Activated gamma-delta T cell (primary cell): ENCODE measurements around the gene DENND2A.
"Not testable (repeated sequence)": the region's sequence is repeated elsewhere in the genome, so short reads cannot be mapped to it uniquely, and the experiment has no call there.

Experiments
- DNase-seq: peaks from one replicate; lab custom pipeline; 2025; lab: John Stamatoyannopoulos, UW
- total RNA-seq, 2 donors: gene quantifications; one replicate each; lab custom pipeline; 2026; lab: John Stamatoyannopoulos, UW

Gene DENND2A, protein sequence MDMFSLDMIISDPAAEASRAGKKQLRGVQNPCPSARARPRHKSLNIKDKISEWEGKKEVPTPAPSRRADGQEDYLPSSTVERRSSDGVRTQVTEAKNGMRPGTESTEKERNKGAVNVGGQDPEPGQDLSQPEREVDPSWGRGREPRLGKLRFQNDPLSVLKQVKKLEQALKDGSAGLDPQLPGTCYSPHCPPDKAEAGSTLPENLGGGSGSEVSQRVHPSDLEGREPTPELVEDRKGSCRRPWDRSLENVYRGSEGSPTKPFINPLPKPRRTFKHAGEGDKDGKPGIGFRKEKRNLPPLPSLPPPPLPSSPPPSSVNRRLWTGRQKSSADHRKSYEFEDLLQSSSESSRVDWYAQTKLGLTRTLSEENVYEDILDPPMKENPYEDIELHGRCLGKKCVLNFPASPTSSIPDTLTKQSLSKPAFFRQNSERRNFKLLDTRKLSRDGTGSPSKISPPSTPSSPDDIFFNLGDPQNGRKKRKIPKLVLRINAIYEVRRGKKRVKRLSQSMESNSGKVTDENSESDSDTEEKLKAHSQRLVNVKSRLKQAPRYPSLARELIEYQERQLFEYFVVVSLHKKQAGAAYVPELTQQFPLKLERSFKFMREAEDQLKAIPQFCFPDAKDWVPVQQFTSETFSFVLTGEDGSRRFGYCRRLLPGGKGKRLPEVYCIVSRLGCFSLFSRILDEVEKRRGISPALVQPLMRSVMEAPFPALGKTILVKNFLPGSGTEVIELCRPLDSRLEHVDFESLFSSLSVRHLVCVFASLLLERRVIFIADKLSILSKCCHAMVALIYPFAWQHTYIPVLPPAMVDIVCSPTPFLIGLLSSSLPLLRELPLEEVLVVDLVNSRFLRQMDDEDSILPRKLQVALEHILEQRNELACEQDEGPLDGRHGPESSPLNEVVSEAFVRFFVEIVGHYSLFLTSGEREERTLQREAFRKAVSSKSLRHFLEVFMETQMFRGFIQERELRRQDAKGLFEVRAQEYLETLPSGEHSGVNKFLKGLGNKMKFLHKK
- 0 to 0.17 reads per million in 2 donors for total RNA-seq

DNA sequence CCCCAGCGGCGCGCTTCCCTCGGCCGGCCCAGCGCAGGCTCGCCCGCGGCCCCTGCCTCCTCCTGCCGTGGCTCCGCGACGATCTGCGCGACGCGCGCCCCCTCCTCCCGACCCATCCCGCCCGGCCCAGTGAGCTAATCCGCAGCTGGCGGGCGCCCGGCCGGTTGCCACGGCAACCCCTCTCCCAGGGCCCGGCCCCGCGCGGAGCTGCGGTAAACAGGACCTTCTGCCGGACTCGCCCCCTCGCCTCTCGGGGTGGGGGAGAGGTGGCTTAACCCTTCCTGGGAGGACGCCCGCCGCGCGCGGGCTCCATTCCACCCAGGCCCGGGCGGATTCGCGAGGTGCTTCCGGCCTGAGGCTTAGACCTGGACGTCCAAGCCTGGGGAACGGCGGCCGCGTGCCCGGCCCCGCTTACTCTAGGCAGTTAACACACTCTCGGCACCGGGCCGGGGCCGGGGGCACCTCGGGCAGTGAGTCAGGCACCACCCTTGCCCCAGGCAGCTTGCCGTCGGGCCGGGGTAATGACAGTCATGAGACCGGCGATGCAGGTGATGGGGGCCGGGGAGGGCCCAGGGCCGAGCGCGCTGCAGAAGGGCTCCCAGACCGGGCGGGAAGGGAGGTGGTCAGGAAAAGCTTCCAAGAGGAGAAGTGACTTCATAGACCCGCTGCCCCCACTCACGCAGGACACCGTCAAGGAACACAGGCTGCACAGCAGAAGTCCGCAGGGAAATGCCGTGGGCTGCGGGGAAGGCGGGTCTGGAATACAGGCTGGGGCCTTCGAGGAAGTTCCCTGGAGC lies at the start of gene DENND2A:
Gene DENND2A, minus strand, starts transcription at position 87 of the 797 bp plus-strand sequence. CDS start 38,416 bp downstream, outside the sequence.
- DNase-seq = no peak

DNA sequence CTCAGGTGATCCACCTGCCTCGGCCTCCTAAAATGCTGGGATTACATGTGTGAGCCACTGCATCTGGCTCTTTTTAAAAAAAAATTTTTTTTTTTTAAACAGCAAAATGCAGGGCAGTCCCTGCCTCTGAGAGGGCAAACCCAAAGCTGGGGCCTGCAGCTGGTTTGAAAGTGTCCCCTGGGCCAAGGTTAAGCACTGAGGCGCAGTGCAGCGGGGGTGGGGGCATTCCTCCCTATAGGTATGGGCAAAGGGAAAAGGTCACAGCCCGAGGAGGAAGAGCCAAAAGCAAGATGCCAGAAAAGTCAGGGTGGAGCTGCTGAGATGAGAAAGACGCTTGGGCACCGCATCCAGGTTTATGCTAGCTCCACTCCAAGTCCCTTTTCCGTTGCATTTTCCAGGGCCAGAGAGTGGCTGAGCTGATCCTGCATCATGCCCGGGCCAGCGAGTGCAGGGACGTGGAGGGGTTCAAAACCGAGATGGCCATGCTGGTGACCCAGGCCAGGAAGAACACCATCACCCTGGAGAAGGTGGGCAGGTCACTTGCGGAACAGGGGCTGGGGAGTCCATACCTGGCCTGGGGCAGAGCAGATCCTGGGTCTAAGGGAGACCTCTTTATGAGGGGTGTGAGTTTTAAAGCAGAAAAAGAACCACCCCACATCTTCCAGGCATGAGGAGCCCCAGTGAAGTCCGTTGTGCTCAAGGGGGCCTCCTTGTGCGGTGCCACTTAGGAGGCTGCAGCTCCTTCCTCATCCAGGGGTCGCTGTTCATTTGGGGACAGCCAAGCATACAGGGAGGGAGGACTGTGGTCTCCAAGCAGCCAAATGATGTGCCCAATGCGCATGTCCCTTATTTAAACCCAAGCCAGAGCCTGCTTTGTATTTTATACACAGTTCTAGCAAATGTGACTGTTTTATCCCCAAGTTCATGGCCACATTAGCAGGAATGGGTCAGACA lies 48.9 kb upstream of the DENND2A start:
- DNase-seq = no peak

DNA sequence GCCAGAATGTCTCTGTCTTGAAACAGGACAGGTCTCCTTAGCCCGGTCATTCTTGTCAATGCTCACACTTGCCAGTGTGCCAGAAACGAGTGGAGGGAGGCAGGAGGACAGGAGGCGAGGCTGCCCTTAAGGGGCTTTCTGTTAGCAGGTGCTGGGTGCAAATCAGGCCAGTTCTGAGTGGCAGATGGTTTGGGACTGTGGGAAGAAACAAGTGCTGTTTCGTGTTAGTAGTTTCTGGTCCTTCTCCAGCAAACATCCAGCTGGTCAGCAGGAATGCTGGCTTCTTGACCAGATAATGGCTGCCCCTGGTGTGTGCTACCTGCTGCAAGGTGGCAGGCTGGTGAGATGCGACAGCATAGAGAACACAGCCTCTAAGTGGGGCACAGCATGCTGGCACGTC lies 47.7 kb upstream of the DENND2A start:
- no peak for DNase-seq

DNA sequence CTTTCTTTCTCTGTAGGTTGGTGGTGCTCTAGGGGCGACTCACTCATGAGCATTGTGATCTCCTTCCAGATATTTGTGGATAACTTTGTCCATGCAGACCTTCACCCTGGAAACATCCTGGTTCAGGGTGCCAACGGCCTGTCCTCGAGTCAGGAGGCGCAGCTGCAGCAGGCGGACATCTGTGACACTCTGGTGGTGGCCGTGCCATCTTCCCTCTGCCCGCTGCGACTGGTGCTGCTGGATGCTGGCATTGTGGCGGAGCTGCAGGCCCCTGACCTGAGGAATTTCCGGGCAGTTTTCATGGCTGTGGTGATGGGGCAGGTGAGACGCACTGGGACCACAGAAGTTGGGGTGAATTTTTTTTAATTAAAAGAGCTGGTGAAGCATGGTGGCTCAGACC lies 46.3 kb upstream of the DENND2A start:
- no peak for DNase-seq

DNA sequence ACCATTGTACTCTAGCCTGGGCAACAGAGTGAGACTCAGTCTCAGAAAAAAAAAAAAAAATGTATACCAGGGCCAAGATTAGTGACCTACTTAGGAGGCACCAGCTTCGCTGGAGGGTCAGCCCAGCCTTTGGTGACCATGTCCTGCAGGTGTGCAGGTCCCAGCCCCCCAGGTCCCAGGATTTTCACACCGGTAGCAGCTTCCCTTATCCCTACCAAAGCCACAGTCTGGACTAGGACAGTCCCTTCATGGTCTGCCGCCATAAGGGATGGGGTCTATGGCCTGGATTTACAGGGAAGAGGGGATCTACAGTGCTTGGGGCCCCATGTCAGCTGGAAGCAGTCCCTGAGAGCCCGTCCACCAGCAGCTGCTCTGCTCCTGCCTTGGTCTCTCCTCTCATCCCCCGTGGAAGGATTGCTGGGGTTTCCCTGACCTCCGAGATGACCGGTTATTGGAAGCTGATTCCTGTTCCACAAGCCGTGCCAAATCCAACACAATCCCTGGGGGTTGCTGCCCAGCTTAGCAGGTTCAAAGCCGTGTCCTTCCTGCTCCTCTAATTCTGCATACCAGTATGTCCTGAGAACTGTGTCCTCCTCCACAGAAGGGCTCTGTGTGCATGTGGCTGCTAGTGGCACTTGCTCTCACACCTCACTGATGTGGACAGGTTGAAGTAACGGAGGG lies 44.9 kb upstream of the DENND2A start:
- no peak for DNase-seq

DNA sequence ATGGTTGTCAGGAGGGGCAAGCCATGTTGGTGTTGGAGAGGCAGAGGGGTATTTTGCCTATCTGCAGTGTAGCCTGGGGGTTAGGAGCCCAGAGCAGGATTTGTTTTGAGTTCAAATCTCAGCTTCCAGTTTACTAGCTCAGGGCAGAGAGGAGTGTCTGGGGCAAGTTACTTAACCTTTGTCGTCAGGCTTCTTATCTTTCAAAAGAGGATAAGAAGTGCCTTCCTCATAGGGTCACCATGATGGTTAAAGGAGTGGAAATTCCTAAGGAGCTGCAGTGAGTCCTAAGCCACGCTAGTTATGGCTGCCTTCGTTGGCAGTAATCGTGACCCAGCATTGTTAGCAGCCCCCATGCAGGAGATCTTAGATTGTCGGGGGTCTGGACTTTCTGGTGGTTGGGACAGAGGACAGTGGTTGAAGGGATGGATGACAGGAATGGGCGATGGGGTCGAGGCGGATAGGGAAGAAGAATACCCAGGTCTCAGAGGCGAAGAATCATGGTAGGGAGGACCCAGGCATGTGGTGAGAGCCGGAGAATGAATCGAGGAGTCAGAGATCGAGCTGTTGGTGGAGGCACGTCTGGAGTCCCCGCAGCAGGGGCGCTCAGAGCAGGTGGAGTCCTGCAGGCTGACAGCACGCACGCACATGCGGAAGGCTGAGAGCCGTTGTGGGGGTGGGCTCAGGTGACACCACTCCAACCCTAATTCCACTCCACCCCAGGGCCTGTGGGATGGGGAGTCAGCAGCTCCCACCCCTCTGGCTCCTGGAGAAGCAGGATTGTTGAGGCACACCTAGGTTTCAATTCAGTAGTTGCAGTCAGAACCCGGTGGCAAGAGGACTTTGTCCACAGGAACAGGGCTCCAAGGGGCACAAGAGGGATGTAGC lies 43.7 kb upstream of the DENND2A start:
- no peak for DNase-seq

DNA sequence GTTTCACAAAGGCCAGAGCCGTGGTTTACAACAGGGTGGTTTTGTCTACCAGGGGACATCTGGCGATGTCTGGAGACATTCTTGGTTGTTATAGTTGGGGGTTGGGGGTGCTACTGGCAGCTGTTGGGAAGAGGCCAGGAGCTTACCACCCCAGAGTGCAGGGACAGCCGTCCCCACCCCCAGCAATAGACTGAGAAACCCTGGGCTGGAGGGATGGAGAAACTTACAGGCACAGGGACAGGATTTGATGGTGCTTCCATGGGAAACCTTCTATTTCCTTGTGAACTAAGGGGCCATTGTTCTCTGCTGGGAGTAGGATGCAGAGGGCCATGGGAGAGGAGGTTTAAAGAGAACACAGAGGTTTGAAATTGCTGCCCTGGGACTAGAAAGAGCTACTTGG lies 43.0 kb upstream of the DENND2A start:
- DNase-seq = no peak

DNA sequence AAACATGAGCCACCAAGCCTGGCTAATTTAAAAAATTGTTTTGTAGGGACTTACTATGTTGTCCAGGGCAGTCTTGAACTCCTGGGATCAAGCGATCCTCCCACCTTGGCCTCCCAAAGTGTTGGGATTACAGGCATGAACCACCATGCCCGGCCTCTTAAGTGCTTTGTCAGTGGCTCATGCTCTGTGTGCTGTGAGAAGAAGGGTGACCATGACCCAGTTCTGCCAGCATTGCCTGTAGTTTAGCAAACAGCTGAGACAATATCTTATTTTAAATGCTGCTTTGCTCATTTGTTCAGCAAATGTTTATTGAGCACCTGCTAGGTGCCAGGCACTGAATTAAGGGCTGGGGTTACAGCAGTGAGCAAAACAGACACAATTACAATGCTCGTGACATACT lies 41.2 kb upstream of the DENND2A start:
- no peak for DNase-seq

DNA sequence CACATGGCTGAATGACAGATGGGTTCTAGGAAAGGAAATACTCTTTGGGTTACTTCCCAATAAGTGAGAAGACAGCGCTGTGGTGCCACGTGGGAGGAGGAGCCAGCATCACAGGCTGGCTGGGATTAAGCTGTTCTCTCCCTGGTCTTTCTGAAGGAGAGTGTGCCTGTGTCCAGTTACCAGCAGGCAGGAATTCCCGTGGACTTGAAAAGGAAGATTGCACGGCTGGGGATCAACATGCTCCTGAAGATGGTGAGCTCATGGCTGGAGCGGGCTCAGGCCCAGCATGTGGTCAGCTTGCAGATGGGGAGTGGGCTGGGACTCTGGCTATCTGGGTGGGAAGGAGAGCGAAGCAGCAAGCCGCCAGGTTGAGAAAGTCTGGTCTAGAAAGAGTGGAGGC lies 40.3 kb upstream of the DENND2A start:
- DNase-seq = no peak

DNA sequence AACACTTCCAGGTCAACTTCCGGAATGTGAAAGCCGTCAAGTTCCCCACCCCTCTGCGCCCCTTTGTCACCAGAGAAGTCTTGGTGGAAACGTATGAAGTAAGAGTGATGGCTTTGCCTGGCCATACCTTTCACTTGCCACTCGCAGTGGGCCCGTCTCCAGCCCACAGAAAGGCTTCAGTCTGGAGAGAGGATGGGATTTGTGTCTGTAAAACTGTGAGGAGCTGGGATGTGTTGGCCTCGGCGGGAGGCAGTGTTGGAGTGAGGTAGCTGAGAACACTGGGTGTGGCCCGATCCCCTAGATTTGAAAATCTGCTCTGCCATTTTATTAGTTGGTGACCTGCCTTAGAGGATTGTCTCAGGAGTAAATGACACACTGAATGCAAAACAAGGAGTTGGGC lies 38.6 kb upstream of the DENND2A start:
- no peak for DNase-seq

DNA sequence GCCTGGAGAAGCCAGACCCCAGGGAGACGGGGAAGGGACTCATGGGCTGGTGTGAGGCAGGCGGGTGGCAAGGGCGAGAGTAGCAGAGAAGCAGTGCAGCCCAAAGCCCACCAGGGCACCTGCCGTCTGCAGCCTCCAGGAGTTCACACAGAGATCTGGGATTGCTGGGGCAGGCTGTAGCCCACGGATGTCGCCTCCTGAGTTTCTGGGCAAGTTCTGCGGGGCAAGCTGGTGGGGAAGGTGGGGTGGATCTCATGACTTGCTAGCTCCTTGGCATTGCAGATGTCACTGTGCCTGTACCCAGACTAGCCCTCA lies 38.2 kb upstream of the DENND2A start:
- no peak for DNase-seq

DNA sequence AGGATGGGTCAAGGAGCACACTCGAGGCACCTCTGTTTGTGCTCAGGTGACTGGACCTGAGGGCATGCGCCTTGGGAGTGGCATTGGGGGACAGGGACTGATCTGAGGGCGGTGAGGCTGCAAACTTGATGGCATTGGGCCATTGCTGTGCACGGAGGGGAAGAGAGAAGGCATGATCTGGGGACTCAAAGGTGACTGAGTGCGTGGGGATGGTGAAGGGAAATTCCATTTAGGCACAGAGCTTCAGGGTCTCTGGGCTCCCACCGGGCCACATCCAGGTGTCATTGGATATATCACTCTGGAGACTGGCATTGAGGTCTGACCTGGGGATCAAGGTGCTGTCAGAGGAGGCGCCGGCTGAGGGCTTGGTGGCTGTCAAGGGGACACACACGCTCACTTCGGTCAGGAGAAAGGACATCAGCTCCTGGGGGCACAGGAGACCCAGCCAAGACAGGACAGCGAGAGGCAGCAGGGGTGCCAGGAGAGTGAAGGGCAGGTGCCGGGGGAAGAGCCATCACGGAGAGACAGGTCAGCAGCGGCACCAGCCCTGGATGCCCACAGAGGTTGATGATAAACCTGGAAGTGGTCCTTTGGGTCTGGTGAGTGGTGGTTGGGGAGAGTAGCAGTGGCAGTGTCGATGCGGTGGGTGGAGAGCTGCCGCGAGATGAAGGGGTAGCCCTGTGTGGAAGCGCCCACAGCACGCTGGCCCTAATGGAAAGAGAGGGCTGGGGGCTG lies 37.6 kb upstream of the DENND2A start:
- DNase-seq = no peak

DNA sequence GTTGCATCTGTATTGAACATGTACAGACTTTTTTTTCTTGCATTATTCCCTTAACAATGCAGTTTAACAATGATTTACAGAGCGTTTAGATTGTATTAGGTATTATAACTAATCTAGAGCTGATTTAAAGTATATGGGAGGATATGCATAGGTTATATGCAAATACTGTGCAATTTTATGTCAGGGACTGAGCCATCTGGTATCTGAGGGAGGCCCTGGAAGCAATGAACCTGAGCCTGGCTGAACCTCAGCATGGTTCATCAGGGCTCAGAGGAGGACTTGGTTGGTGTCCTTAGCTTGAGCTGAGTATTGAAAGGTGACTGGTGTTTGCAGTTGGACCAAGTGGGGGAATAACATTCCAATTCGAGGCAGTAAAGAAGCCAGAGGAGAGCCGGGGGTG lies 36.9 kb upstream of the DENND2A start:
- DNase-seq = no peak

DNA sequence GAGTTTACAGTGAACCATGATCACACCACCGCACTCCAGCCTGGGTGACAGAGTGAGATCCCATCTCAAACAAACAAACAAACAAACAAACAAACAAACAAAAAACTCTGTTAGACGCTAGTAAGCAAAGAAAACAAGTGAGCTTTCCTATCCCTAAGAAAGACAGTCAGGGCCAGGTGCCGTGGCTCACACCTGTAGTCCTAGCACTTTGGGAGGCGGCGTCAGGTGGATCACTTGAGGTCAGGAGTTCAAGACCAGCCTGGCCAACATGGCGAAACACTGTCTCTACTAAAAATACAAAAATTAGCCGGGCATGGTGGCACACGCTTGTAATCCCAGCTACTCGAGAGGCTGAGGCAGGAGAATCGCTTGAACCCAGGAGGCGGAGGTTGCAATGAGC lies 36.3 kb upstream of the DENND2A start:
- not testable (repeated sequence) for DNase-seq

DNA sequence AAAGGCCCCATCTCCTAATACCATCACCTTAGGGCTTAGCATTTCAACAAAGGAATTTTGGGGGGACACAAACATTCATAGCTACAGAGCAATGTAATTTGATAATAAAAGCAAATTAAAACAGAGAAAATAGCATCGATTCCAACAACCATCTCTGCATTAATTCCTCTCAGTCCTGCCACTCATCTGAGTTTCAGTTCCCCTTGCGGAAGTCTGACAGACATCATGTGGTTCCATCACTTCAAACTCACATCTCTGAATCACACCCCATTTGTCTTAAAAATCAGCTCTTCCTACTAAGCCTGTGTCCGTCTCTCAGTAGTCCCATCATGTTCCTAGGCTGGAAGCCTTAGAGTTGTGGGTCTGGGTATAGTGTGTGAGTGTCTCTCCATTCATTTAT lies 35.7 kb upstream of the DENND2A start:
- DNase-seq = no peak

DNA sequence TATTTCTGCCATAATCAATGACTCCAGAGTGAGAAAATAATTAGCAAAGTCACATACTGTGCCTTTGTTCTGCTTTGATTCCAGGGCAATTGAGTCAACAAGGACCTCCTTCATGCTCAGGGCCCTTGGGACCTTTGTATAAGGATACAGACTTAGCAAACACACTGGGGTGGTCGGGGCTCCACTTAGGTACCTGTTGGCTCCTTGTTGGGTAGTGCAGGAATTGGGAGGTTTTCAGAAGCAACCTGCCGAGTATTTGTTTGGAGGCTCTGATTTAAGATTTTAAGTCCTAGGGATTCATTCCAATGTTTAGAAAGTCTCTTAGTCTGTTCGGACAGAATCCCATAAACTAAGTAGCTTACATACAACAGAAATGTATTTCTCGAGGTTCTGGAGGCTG lies 35.1 kb upstream of the DENND2A start:
- no peak for DNase-seq

DNA sequence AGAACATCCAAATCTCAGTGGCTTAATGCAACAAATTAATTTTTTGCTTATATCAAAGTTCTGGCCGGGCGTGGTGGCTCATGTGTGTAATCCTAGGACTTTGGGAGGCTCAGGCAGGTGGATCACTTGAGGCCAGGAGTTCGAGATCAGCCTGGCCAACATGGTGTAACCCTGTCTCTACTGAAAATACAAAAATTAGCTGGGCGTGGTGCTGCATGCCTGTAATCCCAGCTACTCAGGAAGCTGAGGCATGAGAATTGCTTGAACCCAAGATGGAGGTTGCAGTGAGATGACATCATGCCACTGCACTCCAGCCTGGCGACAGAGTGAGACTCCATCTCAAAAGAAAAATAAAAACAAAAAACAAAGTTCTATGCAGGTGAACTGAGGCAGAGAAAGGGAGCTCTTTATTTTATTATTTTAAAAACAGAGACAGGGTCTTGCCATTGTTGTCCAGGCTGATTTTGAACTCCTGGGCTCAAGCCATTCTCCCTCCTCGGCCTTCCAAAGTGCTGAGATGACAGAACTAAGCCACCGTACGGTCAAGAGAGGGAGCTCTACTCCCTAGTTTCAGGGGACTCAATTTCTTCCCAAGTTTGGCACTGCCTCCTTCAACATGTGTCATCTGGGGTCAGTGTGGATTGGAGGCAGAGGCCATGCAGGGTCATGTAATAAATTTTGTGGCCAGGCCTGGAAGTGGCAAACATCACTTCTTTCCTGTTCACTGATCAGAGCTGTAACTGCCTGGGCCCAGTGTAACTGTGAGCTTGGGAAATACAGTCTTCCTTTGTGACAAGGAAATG lies 34.5 kb upstream of the DENND2A start:
- DNase-seq = no peak

DNA sequence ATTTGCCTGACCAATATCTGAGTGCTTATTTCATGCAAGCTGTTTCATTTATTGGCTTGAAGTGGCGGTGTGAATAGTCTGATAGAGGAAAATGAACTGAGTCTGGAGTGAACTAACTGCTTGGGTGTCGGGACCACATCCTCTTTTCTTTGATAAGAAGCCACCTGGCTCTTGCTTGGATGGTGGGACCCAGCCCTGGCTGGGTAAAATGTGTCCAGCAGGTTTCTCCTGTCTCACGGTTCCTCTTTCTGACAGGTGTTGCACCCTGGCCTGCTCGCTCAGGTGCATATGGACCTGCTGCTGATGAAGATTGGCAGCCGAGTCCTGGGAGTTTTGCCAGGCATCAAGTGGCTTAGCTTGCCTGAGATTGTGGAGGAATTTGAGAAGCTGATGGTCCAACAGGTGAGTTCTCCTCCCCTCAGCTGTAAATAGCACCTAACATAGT lies 33.8 kb upstream of the DENND2A start:
- DNase-seq = no peak
